Endothelial cell of umbilical vein (primary cell): ENCODE results near the gene SLC35F3.

Experiments
- CTCF ChIP-seq, 2 donors: IDR thresholded peaks; 1 replicate in 1 of 2; 2 replicates in 1 of 2; pipeline ENCODE4 v1.5.1; 2011; ENCODE audit warnings: low read length in 2 of 2, mild to moderate bottlenecking in 2 of 2, moderate library complexity in 2 of 2, control low read depth in 1 of 2, inconsistent platforms in 1 of 2, low read depth in 1 of 2; ENCODE audit not compliant: insufficient read depth in 1 of 2; ENCODE audit errors: extremely low read depth in 1 of 2
- EZH2 ChIP-seq: IDR thresholded peaks from 2 replicates; pipeline ENCODE4 v1.6.1; 2012; ENCODE audit warnings: borderline replicate concordance, low read depth, mild to moderate bottlenecking, moderate library complexity, low read length, inconsistent platforms; ENCODE audit not compliant: severe bottlenecking
- MAX ChIP-seq: IDR thresholded peaks from 2 replicates; pipeline ENCODE4 v1.6.1; 2011; ENCODE audit not compliant: insufficient read depth, insufficient read length

GRCh38 chr1:234208791-234209190, 304.3 kb downstream of the SLC35F3 start:
- TF ChIP-seq EZH2 = no peak
- TF ChIP-seq CTCF (IDR thresholded peaks at IDR 0.05; ENCODE audit: extremely low read depth in 1 of 2, insufficient read depth in 1 of 2, low read depth in 1 of 2, low read length in 2 of 2) = no peak
- no peak for TF ChIP-seq MAX
